OCI-LY1 (cell line): ENCODE results near the gene ATP11A.

ENCODE experiments used
- EZH2 ChIP-seq: fragments of 200-600 bp; sonication (generic), shearing (Covaris generic); IDR thresholded peaks from 2 replicates; pipeline ENCODE4 v1.8.0; 2017; ENCODE audit warnings: borderline replicate concordance, mixed run types, mild to moderate bottlenecking, antibody characterized with exemption, low read length, moderate library complexity, mixed read lengths
- TF ChIP-seq, protein P1 (sequence below): fragments of 200-600 bp; sonication (generic), shearing (Covaris generic); IDR thresholded peaks from 2 replicates; pipeline ENCODE4 v1.5.1; 2017; ENCODE audit warnings: mild to moderate bottlenecking, antibody characterized with exemption, low read length, moderate library complexity, mixed read lengths

DNA sequence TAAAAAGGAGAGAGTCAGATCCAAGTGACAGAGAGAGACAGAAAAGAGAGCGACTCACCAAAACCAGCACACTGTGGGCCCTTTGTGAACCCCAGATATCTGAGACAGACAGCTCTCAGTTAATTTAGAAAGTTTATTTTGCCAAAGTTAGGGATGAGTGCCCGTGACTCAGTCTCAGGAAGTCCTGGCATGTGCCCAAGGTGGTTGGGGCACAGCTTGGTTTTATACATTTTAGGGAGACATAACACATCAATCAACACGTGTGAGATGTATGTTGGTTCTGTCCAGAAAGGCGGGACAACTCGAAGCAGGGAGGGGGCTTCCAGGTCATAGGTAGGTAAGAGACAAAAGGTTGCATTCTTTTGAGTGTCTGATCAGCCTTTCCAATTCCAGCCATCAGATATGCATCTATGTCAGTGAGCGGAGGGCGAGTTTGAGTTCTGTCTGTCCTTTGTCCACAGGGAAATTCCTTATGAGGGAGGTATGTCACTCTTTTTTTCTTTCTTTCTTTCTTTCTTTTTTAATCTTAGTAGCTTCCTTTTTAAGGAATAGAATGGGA lies 37.2 kb upstream of the ATP11A start:
- TF ChIP-seq, protein P1, sequence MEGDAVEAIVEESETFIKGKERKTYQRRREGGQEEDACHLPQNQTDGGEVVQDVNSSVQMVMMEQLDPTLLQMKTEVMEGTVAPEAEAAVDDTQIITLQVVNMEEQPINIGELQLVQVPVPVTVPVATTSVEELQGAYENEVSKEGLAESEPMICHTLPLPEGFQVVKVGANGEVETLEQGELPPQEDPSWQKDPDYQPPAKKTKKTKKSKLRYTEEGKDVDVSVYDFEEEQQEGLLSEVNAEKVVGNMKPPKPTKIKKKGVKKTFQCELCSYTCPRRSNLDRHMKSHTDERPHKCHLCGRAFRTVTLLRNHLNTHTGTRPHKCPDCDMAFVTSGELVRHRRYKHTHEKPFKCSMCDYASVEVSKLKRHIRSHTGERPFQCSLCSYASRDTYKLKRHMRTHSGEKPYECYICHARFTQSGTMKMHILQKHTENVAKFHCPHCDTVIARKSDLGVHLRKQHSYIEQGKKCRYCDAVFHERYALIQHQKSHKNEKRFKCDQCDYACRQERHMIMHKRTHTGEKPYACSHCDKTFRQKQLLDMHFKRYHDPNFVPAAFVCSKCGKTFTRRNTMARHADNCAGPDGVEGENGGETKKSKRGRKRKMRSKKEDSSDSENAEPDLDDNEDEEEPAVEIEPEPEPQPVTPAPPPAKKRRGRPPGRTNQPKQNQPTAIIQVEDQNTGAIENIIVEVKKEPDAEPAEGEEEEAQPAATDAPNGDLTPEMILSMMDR: no peak
- TF ChIP-seq EZH2: no peak
